Osteoblast (primary cell): ENCODE measurements around the gene FAM181B. TPM values are rescaled to one million over a fixed set of nuclear protein-coding genes. Genes with fewer than 3 reads are reported as not detected.

ENCODE experiments used
- DNase-seq: peaks from one replicate; pipeline ENCODE4 v3.0.0; 2011; ENCODE audit warnings: low spot score, mixed read lengths; ENCODE audit not compliant: insufficient read length; ENCODE audit errors: missing footprints
- H2AFZ ChIP-seq: 2 replicates; pipeline ENCODE4 v1.6.0; 2011; ENCODE audit warnings: mild to moderate bottlenecking, low read length
- H3K27ac ChIP-seq: 2 replicates; pipeline ENCODE4 v1.5.1; 2011; ENCODE audit warnings: mild to moderate bottlenecking, low read depth, low read length, moderate library complexity
- H3K27me3 ChIP-seq: 2 replicates; pipeline ENCODE4 v1.6.0; 2012; ENCODE audit warnings: mild to moderate bottlenecking, control low read depth, inconsistent platforms, low read length, moderate library complexity; ENCODE audit not compliant: insufficient read depth
- H3K36me3 ChIP-seq: 2 replicates; pipeline ENCODE4 v1.5.1; 2011; ENCODE audit warnings: mild to moderate bottlenecking, low read length, control low read depth, moderate library complexity; ENCODE audit not compliant: insufficient read depth
- H3K4me1 ChIP-seq: 2 replicates; pipeline ENCODE4 v1.5.1; 2011; ENCODE audit warnings: mild to moderate bottlenecking, low read length, control low read depth, moderate library complexity; ENCODE audit not compliant: insufficient read depth
- H3K4me2 ChIP-seq: 2 replicates; pipeline ENCODE4 v1.6.0; 2011; ENCODE audit warnings: mild to moderate bottlenecking, low read length; ENCODE audit not compliant: insufficient read depth
- H3K4me3 ChIP-seq: fragments of 200-600 bp; sonication (generic); 3 replicates; pipeline ENCODE4 v1.5.1; 2012; ENCODE audit warnings: mild to moderate bottlenecking, low read length, inconsistent platforms; ENCODE audit not compliant: insufficient read depth
- H3K79me2 ChIP-seq: 2 replicates; pipeline ENCODE4 v1.6.0; 2012; ENCODE audit warnings: mild to moderate bottlenecking, low read length, control low read depth, inconsistent platforms; ENCODE audit not compliant: insufficient read depth
- H3K9me3 ChIP-seq: 2 replicates; pipeline ENCODE4 v1.5.1; 2011; ENCODE audit warnings: low read depth, low read length, control low read depth
- H4K20me1 ChIP-seq: 2 replicates; pipeline ENCODE4 v1.6.0; 2012; ENCODE audit warnings: mild to moderate bottlenecking, low read length, control low read depth; ENCODE audit not compliant: insufficient read depth
- total RNA-seq: library from RNA; depleted of rRNA; stranded (reverse); fragments of >200 nt; gene quantifications from 2 replicates; pipeline ENCODE4 v1.2.3, GENCODE V29; 2012
- TF ChIP-seq, protein P1 (sequence below): IDR thresholded peaks from 2 replicates; pipeline ENCODE4 v1.5.1; 2011; ENCODE audit warnings: mild to moderate bottlenecking, low read depth, low read length, moderate library complexity; ENCODE audit errors: extremely low read depth

Gene FAM181B, protein sequence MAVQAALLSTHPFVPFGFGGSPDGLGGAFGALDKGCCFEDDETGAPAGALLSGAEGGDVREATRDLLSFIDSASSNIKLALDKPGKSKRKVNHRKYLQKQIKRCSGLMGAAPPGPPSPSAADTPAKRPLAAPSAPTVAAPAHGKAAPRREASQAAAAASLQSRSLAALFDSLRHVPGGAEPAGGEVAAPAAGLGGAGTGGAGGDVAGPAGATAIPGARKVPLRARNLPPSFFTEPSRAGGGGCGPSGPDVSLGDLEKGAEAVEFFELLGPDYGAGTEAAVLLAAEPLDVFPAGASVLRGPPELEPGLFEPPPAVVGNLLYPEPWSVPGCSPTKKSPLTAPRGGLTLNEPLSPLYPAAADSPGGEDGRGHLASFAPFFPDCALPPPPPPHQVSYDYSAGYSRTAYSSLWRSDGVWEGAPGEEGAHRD
- under 0.01 TPM in 2 replicates for total RNA-seq

DNA sequence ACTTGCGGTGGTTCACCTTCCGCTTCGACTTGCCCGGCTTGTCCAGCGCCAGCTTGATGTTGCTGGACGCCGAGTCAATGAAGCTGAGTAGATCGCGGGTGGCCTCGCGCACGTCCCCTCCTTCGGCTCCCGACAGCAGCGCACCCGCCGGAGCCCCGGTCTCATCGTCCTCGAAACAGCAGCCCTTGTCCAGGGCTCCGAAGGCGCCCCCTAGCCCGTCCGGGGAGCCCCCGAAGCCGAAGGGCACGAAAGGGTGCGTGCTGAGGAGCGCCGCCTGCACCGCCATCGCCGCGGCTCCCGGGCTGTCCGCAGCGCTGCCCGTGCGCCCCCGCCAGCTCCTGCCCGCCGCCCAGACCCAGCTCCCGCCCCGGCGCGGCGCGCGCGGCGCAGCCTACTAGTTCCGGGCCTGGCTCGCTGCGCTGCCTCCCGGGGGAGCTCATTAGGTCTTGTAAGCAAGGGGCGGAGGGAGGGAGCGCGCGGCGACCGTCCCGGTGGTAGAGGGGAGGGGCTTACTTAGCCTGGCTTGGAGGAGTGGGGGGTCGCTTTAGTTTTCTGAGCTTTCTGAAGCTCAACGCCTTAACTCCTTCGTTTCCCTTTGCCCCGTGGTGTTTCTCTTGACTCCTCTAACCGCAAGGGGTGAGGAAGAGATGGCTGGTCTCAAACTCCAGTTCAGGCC lies at the start of gene FAM181B:
Gene FAM181B (minus strand): TSS at position 421 of the 676 bp plus-strand sequence. CDS start 135 bp downstream, at position 286.
- H3K36me3 ChIP-seq = no peaks in the 10 kb centered on the region
- TF ChIP-seq, protein P1, sequence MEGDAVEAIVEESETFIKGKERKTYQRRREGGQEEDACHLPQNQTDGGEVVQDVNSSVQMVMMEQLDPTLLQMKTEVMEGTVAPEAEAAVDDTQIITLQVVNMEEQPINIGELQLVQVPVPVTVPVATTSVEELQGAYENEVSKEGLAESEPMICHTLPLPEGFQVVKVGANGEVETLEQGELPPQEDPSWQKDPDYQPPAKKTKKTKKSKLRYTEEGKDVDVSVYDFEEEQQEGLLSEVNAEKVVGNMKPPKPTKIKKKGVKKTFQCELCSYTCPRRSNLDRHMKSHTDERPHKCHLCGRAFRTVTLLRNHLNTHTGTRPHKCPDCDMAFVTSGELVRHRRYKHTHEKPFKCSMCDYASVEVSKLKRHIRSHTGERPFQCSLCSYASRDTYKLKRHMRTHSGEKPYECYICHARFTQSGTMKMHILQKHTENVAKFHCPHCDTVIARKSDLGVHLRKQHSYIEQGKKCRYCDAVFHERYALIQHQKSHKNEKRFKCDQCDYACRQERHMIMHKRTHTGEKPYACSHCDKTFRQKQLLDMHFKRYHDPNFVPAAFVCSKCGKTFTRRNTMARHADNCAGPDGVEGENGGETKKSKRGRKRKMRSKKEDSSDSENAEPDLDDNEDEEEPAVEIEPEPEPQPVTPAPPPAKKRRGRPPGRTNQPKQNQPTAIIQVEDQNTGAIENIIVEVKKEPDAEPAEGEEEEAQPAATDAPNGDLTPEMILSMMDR = no peak
- H3K4me1 ChIP-seq = no peaks in the 10 kb centered on the region
- H3K4me3 ChIP-seq = peak within 1 kb of the TSS; percentile 53
- DNase-seq = peak; percentile 88
- H2AFZ ChIP-seq = peak within 1 kb of the TSS; percentile 47
- H3K9me3 ChIP-seq = no peaks in the 10 kb centered on the region
- peaks cover 54% of the 10 kb centered on the region for H3K27me3 ChIP-seq
- no peaks in the 10 kb centered on the region for H3K79me2 ChIP-seq
- H3K4me2 ChIP-seq = peak within 1 kb of the TSS; percentile 58
- no peaks in the 10 kb centered on the region for H4K20me1 ChIP-seq
- no peak within 1 kb of the TSS for H3K27ac ChIP-seq

- no peaks in the 10 kb centered on the region for H3K79me2 ChIP-seq
- no peaks in the 10 kb centered on the region for H3K9me3 ChIP-seq
- TF ChIP-seq, protein P1 = no peak
- no peaks in the 10 kb centered on the region for H3K27me3 ChIP-seq
- H4K20me1 ChIP-seq = no peaks in the 10 kb centered on the region
- no peak overlapping the region for H2AFZ ChIP-seq
- no peak overlapping the region for H3K4me3 ChIP-seq
- H3K27ac ChIP-seq = no peak overlapping the region
- no peak overlapping the region for H3K4me2 ChIP-seq
- no peaks in the 10 kb centered on the region for H3K4me1 ChIP-seq
- H3K36me3 ChIP-seq = no peaks in the 10 kb centered on the region
- no peak for DNase-seq
Observed at GRCh38 chr11:82782825-82783374, 49.2 kb upstream of the FAM181B start.

DNA sequence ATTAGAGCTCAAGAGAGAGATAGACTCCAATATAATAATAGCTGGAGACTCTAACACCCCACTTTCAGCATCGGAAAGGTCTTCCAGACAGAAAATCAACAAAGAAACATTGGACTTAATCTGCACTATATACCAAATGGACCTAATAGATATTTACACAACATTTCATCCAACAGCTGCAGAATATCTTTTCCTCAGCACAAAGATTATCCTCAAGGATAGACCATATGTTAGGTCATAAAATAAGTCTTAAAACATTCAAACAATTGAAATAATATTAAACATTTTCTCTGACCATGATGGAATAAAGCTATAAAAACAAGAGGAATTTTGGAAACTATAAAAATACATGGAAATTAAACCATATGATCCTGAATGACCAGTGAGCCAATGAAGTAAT lies 45.1 kb upstream of the FAM181B start:
- no peaks in the 10 kb centered on the region for H3K27me3 ChIP-seq
- TF ChIP-seq, protein P1 = no peak
- H3K9me3 ChIP-seq = no peaks in the 10 kb centered on the region
- no peak for DNase-seq
- no peak overlapping the region for H3K4me3 ChIP-seq
- H3K4me2 ChIP-seq = no peak overlapping the region
- H3K79me2 ChIP-seq = no peaks in the 10 kb centered on the region
- no peaks in the 10 kb centered on the region for H3K4me1 ChIP-seq
- H4K20me1 ChIP-seq = no peaks in the 10 kb centered on the region
- no peak overlapping the region for H3K27ac ChIP-seq
- no peaks in the 10 kb centered on the region for H3K36me3 ChIP-seq
- H2AFZ ChIP-seq = no peak overlapping the region

DNA sequence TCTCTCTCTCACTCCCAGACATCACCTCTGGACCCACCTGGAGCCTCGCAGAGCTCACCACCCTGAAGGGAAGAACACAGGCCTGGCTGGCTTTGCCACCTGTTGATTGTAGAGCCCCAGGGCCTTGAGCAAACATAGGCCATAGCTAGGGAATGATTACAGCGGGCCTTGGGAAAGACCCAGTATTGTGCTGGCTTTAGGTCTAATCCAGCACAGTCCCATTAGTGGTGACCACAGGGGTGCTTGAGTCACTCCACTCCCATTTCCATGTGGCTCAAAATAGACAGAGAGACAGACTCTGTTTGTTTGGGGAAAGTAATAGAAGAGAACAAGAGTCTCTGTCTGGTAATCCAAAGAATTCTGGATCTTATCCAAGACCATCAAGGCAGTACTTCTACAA lies 42.7 kb upstream of the FAM181B start:
- Histone ChIP-seq H2AFZ (no peak overlapping the region), H3K27ac (no peak overlapping the region), H3K4me3 (no peak overlapping the region), H3K9me3 (no peaks in the 10 kb centered on the region), H3K79me2 (no peaks in the 10 kb centered on the region), H3K4me2 (no peak overlapping the region), H3K27me3 (no peaks in the 10 kb centered on the region), H3K4me1 (no peaks in the 10 kb centered on the region), H3K36me3 (no peaks in the 10 kb centered on the region), H4K20me1 (no peaks in the 10 kb centered on the region)
- DNase-seq = no peak
- TF ChIP-seq, protein P1 = no peak
